Measurements from ENCODE around the gene CHN2.
"Not testable (repeated sequence)": the region's sequence is repeated elsewhere in the genome, so short reads cannot be mapped to it uniquely, and the experiment has no call there.

CHN2 gene

GRCh38 chr7:29499932-29500331 is 305.4 kb downstream of the CHN2 start:
- no peak for DNase-seq (ENCODE audit: low read depth)

- no peak for DNase-seq (ENCODE audit: low read depth)
Measured at GRCh38 chr7:29500719-29501118, 306.1 kb downstream of the CHN2 start.

GRCh38 chr7:29502133-29502532 is 307.6 kb downstream of the CHN2 start:
- no peak for DNase-seq (ENCODE audit: low read depth)

GRCh38 chr7:29505931-29506330 is 311.4 kb downstream of the CHN2 start:
- DNase-seq (ENCODE audit: low read depth): no peak

- no peak for DNase-seq (ENCODE audit: low read depth)
Measured at GRCh38 chr7:29508608-29509007, 314.0 kb downstream of the CHN2 start.

GRCh38 chr7:29510028-29510427 is 315.5 kb downstream of the CHN2 start:
- no peak for DNase-seq (ENCODE audit: low read depth)

- no peak for DNase-seq (ENCODE audit: low read depth)
Measured at GRCh38 chr7:29511337-29511736, 316.8 kb downstream of the CHN2 start.

GRCh38 chr7:29511851-29512250 is 317.3 kb downstream of the CHN2 start:
- no peak for DNase-seq (ENCODE audit: low read depth)

- no peak for DNase-seq (ENCODE audit: low read depth)
Measured at GRCh38 chr7:29516491-29516890, 321.9 kb downstream of the CHN2 start.

- DNase-seq (ENCODE audit: low read depth): no peak
Measured at GRCh38 chr7:29518616-29519015, 324.0 kb downstream of the CHN2 start.

- DNase-seq (ENCODE audit: low read depth): no peak
Measured at GRCh38 chr7:29523728-29524127, 329.2 kb downstream of the CHN2 start.

GRCh38 chr7:29527505-29528108 is 333.0 kb downstream of the CHN2 start:
- no peak for DNase-seq (ENCODE audit: low read depth)

- not testable (repeated sequence) for DNase-seq (ENCODE audit: low read depth)
Measured at GRCh38 chr7:29528526-29528925, 334.0 kb downstream of the CHN2 start.
